Activated CD4-positive, alpha-beta T cell treated with anti-CD3 and anti-CD28 coated beads for 36 hours (primary cell): Measurements from ENCODE around the gene NPHP4. TPM values are rescaled to one million over a fixed set of nuclear protein-coding genes. Genes with fewer than 3 reads are reported as not detected.

Experiments used
- ATAC-seq: fragments of 200-7000 bp; cut with Tn5 transposase; one replicate; pipeline ENCODE4 v1.10.0; 2021; ENCODE audit warnings: mild to moderate bottlenecking, moderate library complexity
- CTCF ChIA-PET: fragments of 350-600 bp; sonication (Branson Sonifier 250); formaldehyde crosslinking; loops from one replicate; lab custom pipeline; 2021; ENCODE audit warnings: antibody characterized with exemption; lab: Charles Lee
- POLR2A ChIA-PET: fragments of 350-600 bp; sonication (Branson Sonifier 250); formaldehyde crosslinking; loops from one replicate; lab custom pipeline; 2021; ENCODE audit warnings: antibody characterized with exemption, inconsistent platforms; lab: Charles Lee
- DNase-seq: peaks from one replicate; pipeline ENCODE4 v3.0.0-alpha.2; 2020
- H3K27ac Mint-ChIP-seq: one replicate; pipeline ENCODE4 v1.8.0; 2021; ENCODE audit warnings: mixed read lengths
- H3K27me3 Mint-ChIP-seq: one replicate; pipeline ENCODE4 v1.8.0; 2021; ENCODE audit warnings: mixed read lengths
- H3K36me3 Mint-ChIP-seq: one replicate; pipeline ENCODE4 v1.8.0; 2021; ENCODE audit warnings: low read depth, mixed read lengths
- H3K4me1 Mint-ChIP-seq: one replicate; pipeline ENCODE4 v1.8.0; 2021; ENCODE audit warnings: mixed read lengths
- H3K4me3 Mint-ChIP-seq: one replicate; pipeline ENCODE4 v1.8.0; 2021; ENCODE audit warnings: mild to moderate bottlenecking, moderate library complexity, mixed read lengths
- H3K9me3 Mint-ChIP-seq: one replicate; pipeline ENCODE4 v1.8.0; 2021; ENCODE audit warnings: low read depth, mixed read lengths
- intact Hi-C, 2 experiments: fragments of 100-400 bp; cut with DNase I in 1 of 2; cut with micrococcal nuclease in 1 of 2; formaldehyde crosslinking; loops; one replicate each; pipeline versions ENCODE4 v1.14.2 to v1.15.1; 2022 to 2024; cut with DNase I, micrococcal nuclease
- total RNA-seq, 2 experiments: library from RNA; stranded (reverse); gene quantifications; one replicate each; pipeline ENCODE4 v1.2.3, GENCODE V29; 2021

NPHP4 gene
- total RNA-seq, 2 experiments from 2014 or later, result 12.9 to 14.1 TPM

DNA sequence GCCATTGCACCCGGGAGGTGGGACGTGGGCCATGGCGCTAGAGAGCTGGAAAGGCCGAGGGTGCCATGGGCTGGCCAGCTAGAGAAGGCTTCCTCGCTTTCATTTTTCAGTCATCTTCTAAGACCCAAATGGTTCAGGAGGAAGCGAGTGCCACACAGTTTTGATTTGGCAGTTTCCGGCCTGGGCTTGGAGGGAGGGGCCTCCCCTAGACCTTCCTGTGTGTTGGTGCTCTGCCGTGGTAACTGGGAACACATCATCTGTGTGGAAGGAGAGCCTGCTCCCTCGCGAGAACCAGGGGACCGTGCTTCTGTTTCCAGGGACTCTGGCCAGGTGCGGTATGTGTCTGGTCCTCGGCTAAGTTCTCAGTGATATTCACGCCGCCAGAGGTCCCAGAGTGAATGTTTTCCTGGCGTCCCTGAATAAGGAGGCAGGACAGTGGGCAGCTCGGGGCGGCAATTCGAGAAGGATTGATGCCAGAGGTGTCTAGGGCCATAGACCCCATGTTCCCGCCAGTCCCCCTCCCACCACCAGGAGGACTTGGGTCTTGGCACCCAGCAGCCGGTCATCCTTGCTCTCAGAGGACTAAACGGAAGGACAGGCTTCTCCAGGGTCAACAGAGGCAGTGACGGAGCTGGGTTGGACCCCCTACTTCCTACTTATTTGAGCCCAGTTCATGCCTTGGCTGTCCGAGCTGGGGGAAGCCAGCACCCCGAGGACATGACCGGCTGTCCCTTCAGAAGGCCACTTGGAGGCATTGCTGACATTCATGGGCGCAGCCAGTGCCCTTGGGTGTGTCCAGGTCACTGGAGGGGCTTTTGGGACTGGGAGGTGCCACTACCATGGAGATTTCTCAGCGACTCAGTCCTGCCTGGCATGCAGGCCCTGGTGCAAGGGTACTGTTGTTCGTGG is 2.7 kb upstream of the NPHP4 start:
- Mint-ChIP-seq H3K4me1 (peaks cover 28% of the 10 kb centered on the region), H3K4me3 (peak overlapping the region; percentile 97), H3K9me3 (no peaks in the 10 kb centered on the region), H3K36me3 (peaks cover 2% of the 10 kb centered on the region), H3K27me3 (no peaks in the 10 kb centered on the region), H3K27ac (peak overlapping the region; percentile 96)
- DNase-seq (peak; percentile 79), ATAC-seq (peak; percentile 33)
- intact Hi-C loops, result loop anchor here in 1 of 2 experiments (5.0 to 10.0 kb wide), 3 partner anchors 470 to 970 kb away; partner anchors contain the start of gene TNFRSF25
- ChIA-PET CTCF (interaction anchor here (1.1 to 1.4 kb wide), 3 partner anchors 8 to 38 kb away, joined by 3 to 4 read pairs (median 4); no protein-coding TSS in a partner anchor), POLR2A (interaction anchor here (1.3 to 1.4 kb wide), 2 partner anchors 30 to 31 kb away, joined by 5 to 6 read pairs; no protein-coding TSS in a partner anchor)

DNA sequence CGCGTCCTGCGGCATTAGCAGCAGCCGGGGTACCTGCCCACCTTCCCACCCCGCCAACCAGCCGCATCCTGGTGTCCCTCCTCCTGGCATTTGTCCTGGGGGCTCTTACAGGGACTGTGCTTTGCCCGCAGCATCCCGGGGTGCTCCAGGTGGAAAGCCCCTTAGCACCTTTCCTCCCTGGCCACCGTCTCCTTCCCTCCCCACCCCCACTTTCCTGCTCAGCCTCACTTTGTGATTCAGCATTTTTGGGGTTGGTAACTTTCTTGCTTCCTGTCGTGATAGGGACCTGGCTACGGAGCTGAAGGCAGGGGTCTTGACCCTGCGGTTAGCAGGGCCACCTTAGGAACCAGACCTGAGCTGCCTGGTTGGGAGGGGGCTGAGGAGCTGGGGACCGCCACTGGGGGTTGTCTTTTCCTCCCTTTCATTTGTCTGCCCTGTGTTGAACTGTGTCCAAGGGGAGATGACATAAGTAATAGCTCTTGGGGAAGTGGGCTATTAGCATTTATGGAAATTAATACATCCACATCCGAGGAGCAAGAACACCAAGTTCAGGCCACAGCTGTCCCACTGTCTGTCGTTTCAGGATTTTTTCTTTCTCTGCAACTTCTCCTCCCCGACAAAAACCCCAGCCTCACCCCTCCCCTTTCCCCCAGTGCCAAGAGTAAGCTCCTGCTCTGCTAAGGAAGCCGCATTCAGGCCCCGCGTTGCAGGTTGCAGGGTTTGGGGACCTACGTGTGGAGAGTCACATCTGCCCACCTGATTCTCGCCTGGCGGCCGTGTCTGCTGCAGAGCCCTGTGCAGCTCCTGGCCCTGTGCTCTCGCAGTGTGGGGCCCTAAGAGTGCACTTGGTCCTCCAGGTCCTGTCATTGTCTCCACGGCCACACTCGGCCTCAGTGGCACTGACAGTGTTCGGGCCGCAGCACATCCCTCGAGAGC is 1.6 kb upstream of the NPHP4 start:
- H3K4me1 Mint-ChIP-seq, result peaks cover 28% of the 10 kb centered on the region
- H3K4me3 Mint-ChIP-seq, result peak overlapping the region; percentile 97
- ChIA-PET CTCF (interaction anchor here (0.8 to 1.4 kb wide), 4 partner anchors 9 to 497 kb away, joined by 3 to 4 read pairs (median 4); no protein-coding TSS in a partner anchor), POLR2A (interaction anchor here (0.7 to 1.4 kb wide), 3 partner anchors 31 to 33 kb away, joined by 3 to 6 read pairs (median 5); no protein-coding TSS in a partner anchor)
- H3K27me3 Mint-ChIP-seq, result no peaks in the 10 kb centered on the region
- DNase-seq (peak; percentile 67), ATAC-seq (no peak)
- H3K27ac Mint-ChIP-seq, result peak overlapping the region; percentile 96
- H3K36me3 Mint-ChIP-seq, result peaks cover 2% of the 10 kb centered on the region
- H3K9me3 Mint-ChIP-seq, result no peaks in the 10 kb centered on the region
- intact Hi-C loops, result loop anchor here in 1 of 2 experiments (2.0 to 10.0 kb wide), 4 partner anchors 471 to 971 kb away; partner anchors contain the start of genes DNAJC11 and TNFRSF25

DNA sequence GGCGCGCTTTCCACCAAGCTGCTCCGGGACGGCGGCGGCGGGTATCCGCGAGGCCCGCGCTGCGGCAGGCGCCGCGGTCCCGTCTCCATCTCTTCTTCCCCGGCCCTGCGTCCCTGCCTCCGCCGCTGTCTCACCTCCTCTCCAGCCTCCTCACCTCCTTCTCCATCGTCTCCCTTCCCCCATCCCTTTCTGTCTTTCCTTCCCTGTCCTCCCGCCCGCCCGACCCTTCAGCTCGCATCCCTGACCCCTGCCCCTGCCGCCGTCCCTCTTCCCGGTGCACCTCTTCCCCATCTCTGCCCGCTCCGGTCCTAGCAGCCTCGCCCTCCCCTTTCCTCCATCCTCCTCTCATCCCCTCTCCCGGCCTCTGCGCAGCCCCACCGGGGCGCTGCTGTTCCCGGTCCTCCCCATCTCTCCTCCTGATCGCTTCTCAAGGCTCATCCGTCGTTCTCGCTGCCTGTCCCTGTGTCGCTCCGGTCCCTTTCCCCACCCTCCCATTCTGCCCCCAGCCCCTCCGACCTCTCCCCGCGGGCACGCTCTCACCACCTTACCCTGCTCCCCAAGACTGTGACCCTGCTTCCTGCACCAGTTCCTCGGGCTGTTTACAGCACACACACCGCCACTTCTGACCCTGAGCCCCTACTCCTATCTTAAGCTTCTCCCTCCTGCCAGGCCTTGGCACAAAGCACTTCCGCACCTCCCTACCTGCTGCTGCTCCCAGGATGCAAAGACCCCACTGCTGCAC is 760 bp upstream of the NPHP4 start:
- peak; percentile 52 for DNase-seq

DNA sequence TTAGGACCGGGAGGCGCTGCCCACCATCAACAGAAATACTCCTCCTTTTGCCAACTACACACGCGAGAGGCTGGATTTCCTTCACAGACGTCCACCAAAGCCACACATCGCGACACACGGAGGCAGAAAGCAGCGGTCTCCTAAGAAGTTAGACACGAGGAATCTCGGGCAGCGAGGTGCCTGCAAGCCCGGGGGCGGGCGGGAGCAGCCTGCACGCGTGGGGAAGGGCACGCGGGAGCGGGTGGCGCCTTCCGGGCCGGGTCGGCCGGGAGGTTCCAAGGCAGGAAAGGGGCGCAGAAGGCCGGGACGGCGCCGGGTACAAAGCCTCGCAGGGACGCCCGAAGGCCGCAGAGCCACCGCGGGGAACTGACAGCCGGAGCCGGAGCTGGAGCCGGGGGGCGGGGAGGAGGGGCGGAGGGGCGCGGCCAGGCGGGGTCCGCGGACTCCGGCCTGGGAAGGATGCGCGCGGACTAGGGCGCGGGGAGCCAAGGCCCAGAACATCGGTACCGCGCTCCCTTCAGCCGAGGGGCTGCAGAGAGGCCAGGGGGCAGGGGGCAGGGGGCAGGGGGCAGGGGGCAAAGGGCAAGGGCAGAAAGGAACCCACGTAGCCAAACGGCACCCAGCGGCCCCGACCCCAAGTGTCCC is 722 bp downstream of the NPHP4 start:
- Mint-ChIP-seq H3K27ac (peak overlapping the region; percentile 47), H3K36me3 (peaks cover 2% of the 10 kb centered on the region)

More for the DNA sequence above, 760 bp upstream of the NPHP4 start:
- Mint-ChIP-seq H3K36me3 (peaks cover 2% of the 10 kb centered on the region), H3K27me3 (no peaks in the 10 kb centered on the region), H3K9me3 (no peaks in the 10 kb centered on the region), H3K27ac (peak overlapping the region; percentile 96), H3K4me3 (peak overlapping the region; percentile 97), H3K4me1 (peaks cover 28% of the 10 kb centered on the region)
- POLR2A ChIA-PET, result interaction anchor here (0.6 to 1.4 kb wide), 6 partner anchors 16 to 205 kb away, joined by 3 to 15 read pairs (median 4); no protein-coding TSS in a partner anchor
- no peak for ATAC-seq
- intact Hi-C loops, result loop anchor here (1.0 to 10.0 kb wide), 10 partner anchors 14 to 972 kb away; partner anchors contain the start of genes RPL22 (in 2 of the 2), ACOT7 (in 1 of the 2), DNAJC11 (in 1 of the 2) and TNFRSF25 (in 1 of the 2)
- CTCF ChIA-PET, result interaction anchor here (0.6 to 1.4 kb wide), 9 partner anchors 9 to 498 kb away, joined by 3 to 4 read pairs (median 3); no protein-coding TSS in a partner anchor

DNA sequence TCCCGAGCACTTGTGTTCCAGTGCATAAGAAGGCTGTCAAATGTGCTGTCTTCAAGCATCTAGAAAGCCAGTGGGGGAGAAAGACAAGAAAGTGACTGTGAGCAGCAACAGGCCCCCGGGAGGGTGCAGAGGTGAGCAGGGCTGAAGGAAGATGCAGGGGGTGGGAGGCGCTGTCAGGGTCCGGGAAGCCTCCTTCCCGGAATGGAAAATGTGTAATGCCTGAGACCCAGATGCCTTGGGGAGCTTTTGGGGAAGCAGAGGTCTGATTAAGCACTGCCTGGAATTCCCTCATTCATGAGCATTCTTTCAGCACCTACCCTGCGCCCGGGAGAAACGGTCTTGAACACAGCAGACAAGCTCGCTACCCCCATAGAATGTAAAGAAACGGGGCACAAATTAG is 1.3 kb downstream of the NPHP4 start:
- Mint-ChIP-seq H3K9me3 (no peaks in the 10 kb centered on the region), H3K27me3 (no peaks in the 10 kb centered on the region), H3K27ac (peak overlapping the region; percentile 47), H3K4me3 (peak overlapping the region; percentile 97), H3K4me1 (peaks cover 25% of the 10 kb centered on the region), H3K36me3 (peaks cover 2% of the 10 kb centered on the region)
- ChIA-PET CTCF (interaction anchor here (0.9 kb wide), 2 partner anchors 10 to 562 kb away, joined by 3 read pairs; no protein-coding TSS in a partner anchor), POLR2A (no interaction called here)
- no peak for ATAC-seq
- intact Hi-C loops, result loop anchor here in 1 of 2 experiments (5.0 to 10.0 kb wide), 3 partner anchors 474 to 974 kb away; partner anchors contain the start of gene TNFRSF25
- no peak for DNase-seq

More for the DNA sequence above, 722 bp downstream of the NPHP4 start:
- ChIA-PET POLR2A (no interaction called here), CTCF (no interaction called here)
- peak; percentile 6 for ATAC-seq
- Mint-ChIP-seq H3K4me1 (peaks cover 25% of the 10 kb centered on the region), H3K27me3 (no peaks in the 10 kb centered on the region), H3K9me3 (no peaks in the 10 kb centered on the region), H3K4me3 (peak overlapping the region; percentile 97)
- intact Hi-C loops, result loop anchor here (1.0 to 10.0 kb wide), 10 partner anchors 16 to 973 kb away; partner anchors contain the start of genes RPL22 (in 2 of the 2), ACOT7 (in 1 of the 2), DNAJC11 (in 1 of the 2) and TNFRSF25 (in 1 of the 2)
- peak; percentile 49 for DNase-seq

DNA sequence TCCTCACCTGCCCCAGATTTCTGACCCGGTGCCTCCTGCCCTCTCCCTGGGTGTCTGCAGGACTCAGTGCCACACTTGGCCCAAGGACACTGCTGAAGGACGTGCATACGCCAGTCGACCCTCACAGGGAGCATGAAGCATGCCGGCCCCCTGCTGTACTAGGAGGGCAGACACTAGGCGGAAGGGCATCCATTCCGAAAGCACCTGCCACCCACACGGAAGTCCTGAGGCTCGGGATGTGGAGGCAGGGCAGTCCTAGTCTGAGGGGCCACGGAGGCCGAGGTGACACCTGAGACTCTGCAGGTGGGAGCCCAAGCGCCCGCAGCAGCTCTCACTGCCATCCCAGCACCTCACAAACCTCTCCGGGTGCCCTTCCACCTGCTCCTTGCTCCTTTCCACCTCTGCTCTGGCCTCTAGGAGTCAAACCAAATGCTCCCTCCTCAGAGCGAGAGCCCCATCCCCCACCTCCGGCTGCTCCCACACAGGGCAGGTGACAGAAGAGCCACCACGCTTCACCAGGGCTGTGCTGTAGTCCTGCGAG is 2.4 kb downstream of the NPHP4 start:
- Mint-ChIP-seq H3K4me3 (peak overlapping the region; percentile 23), H3K4me1 (peaks cover 18% of the 10 kb centered on the region), H3K27me3 (no peaks in the 10 kb centered on the region), H3K27ac (no peak overlapping the region), H3K9me3 (no peaks in the 10 kb centered on the region), H3K36me3 (peaks cover 2% of the 10 kb centered on the region)
- intact Hi-C loops, result loop anchor here in 1 of 2 experiments (5.0 to 10.0 kb wide), 3 partner anchors 475 to 975 kb away; partner anchors contain the start of gene TNFRSF25
- no peak for DNase-seq
- ChIA-PET POLR2A (no interaction called here), CTCF (interaction anchor here (0.9 kb wide), 1 partner anchor 563 kb away, joined by 3 read pairs; no protein-coding TSS in a partner anchor)
- ATAC-seq, result no peak

DNA sequence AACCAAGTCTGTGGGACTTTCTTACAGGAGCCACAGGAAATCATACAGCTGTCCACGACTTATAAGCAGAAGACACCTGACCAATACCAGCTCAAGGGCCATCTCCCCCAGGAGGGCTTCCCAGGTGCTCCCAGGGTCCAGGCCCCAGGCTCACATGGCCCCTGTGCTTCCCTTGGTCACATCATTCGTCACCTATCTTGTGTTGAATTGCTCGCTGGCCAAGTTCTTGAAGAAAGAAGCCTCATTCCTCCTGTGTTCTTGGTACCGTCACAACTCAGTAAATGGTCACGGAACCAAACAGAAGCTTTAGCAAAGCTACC is 3.0 kb downstream of the NPHP4 start:
- no peaks in the 10 kb centered on the region for H3K36me3 Mint-ChIP-seq
- intact Hi-C loops, result no loop called here
- H3K4me1 Mint-ChIP-seq, result peaks cover 12% of the 10 kb centered on the region
- H3K27me3 Mint-ChIP-seq, result no peaks in the 10 kb centered on the region
- no peak for ATAC-seq
- CTCF ChIA-PET, result no interaction called here
- DNase-seq, result no peak
- no peaks in the 10 kb centered on the region for H3K9me3 Mint-ChIP-seq
- H3K4me3 Mint-ChIP-seq, result no peak overlapping the region
- POLR2A ChIA-PET, result no interaction called here
- no peak overlapping the region for H3K27ac Mint-ChIP-seq

DNA sequence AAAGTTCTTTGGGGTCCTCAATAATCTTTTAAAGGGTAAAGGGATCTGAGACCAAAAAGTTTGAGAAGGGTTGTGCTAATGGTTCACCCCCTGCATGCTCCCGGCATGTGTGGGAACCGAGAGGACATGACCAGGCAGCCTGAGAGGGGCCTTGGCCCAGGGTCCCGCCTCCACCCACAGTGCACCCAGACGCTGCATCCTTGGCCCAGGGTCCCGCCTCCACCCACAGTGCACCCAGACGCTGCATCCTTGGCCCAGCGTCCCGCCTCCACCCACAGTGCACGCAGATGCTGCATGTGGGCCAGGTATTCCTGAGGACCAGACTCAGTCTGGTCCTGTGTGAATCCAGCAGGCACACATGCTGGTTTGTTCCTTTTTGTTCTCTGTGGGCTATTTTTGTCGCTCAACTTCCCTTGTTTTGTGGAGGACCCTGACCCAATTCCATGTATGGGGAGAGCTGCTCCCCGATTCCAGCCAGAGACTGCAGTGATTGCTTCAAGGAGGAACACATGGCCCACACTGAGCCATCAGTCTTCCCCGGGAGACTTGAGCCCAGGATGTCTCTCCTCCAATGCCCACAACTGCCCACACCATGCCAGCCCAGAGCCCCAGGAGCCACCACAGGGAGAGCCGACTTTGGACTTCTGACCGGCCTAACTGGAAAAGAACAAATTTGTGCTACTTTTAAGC is 3.5 kb downstream of the NPHP4 start:
- no peaks in the 10 kb centered on the region for H3K36me3 Mint-ChIP-seq
- DNase-seq (no peak), ATAC-seq (no peak)
- POLR2A ChIA-PET, result no interaction called here
- peaks cover 7% of the 10 kb centered on the region for H3K4me1 Mint-ChIP-seq
- H3K27ac Mint-ChIP-seq, result no peak overlapping the region
- H3K4me3 Mint-ChIP-seq, result no peak overlapping the region
- CTCF ChIA-PET, result no interaction called here
- intact Hi-C loops, result no loop called here
- H3K9me3 Mint-ChIP-seq, result no peaks in the 10 kb centered on the region
- no peaks in the 10 kb centered on the region for H3K27me3 Mint-ChIP-seq

DNA sequence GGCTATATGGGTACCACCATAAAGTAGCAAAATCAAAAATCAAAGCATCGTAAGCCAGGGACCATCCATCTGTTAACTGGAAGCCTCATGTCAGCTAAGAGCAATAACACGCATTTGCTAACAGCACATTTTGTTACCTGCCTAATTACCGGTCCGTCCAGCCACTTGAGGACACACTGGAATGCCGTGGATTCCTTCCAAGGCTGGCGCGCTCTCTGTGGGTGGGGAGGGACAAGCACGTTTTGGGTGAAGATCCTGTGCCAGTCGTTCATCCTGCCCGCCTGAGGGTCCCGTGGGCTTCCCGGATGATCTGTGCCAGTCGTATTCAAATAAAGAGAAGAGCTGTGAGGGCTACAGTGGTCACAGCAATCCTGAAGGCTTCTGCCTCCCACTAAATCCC is 6.2 kb downstream of the NPHP4 start:
- Mint-ChIP-seq H3K4me1 (peaks cover 4% of the 10 kb centered on the region), H3K36me3 (peaks cover 4% of the 10 kb centered on the region), H3K4me3 (no peak overlapping the region), H3K9me3 (no peaks in the 10 kb centered on the region), H3K27ac (no peak overlapping the region), H3K27me3 (no peaks in the 10 kb centered on the region)
- ChIA-PET POLR2A (no interaction called here), CTCF (no interaction called here)
- DNase-seq, result no peak
- ATAC-seq, result no peak
- intact Hi-C loops, result no loop called here
